ENCODE data around the gene SMG7. TPM values are rescaled to one million over a fixed set of nuclear protein-coding genes. Genes with fewer than 3 reads are reported as not detected.

The SMG7 gene
- total RNA-seq, 1 donor: 36.6 TPM

DNA sequence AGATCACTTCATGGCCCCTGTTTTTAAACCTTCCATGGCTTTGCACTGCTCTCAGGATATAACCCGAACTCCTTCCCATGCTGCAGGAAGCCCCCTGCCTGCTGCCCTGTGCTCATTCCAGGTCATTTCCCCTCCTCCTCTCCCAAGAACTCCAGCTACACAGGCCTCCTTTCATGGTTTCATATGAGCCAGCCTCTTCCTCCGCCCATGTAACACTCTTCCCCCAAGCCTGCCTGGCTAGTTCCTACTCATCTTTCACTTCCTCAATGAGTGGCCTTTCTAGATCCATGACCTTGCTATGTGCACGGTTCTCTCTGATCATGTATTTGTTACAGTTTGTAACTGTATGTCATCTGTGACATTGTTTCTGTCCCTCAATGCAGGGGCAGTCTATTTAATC is 121.1 kb downstream of the SMG7 start:
- Histone ChIP-seq H3K9me3 (ENCODE audit: low read depth, low read length) (no peaks in the 10 kb centered on the region), H3K4me3 (ENCODE audit: low read length) (no peak overlapping the region), H3K27me3 (ENCODE audit: insufficient read depth, low read length) (no peaks in the 10 kb centered on the region), H3K4me1 (ENCODE audit: insufficient read depth, low read length) (peaks cover 61% of the 10 kb centered on the region)

DNA sequence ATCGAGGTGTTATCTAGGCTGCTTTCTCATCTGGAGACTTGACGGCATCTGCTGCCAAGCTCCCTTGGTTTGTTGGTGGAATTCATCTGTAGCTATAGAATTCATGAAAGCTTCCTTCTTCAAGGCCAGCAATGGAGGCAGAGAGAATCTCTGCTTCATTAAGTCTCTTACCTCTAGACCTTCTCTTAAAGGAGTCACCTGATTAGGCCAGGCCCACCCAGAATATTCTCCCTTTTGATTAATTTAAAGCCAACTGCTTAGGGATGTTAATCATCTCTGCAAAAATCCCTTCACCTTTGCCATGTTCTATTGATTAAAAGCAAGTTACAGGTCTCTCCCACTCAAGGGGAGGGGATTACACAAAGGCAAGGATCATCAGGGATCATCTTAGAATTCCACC is 123.2 kb downstream of the SMG7 start:
- H3K4me1 ChIP-seq (ENCODE audit: insufficient read depth, low read length): peaks cover 64% of the 10 kb centered on the region

DNA sequence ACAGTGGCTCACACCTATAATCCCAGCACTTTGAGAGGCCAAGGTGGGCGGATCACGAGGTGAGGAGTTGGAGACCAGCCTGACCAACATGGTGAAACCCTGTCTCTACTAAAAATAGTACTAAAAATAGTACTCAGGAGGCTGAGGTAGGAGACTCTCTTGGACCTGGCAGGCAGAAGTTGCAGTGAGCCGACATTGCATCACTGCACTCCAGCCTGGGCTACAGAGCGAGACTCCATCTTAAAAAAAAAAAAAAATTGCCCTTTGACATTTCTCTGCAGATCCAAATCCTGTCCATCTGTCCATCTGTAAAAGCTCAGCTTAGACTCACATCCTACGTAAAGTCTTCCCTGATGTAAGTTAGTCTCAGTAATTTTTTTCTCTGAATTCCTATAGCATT is 124.2 kb downstream of the SMG7 start:
- Histone ChIP-seq H3K4me1 (ENCODE audit: insufficient read depth, low read length) (peaks cover 64% of the 10 kb centered on the region), H3K4me3 (ENCODE audit: low read length) (no peak overlapping the region)

More for the DNA sequence above, 123.2 kb downstream of the SMG7 start:
- H3K4me3 ChIP-seq (ENCODE audit: low read length): no peak overlapping the region
- no peaks in the 10 kb centered on the region for H3K9me3 ChIP-seq (ENCODE audit: low read depth, low read length)
- H3K27me3 ChIP-seq (ENCODE audit: insufficient read depth, low read length): no peaks in the 10 kb centered on the region

DNA sequence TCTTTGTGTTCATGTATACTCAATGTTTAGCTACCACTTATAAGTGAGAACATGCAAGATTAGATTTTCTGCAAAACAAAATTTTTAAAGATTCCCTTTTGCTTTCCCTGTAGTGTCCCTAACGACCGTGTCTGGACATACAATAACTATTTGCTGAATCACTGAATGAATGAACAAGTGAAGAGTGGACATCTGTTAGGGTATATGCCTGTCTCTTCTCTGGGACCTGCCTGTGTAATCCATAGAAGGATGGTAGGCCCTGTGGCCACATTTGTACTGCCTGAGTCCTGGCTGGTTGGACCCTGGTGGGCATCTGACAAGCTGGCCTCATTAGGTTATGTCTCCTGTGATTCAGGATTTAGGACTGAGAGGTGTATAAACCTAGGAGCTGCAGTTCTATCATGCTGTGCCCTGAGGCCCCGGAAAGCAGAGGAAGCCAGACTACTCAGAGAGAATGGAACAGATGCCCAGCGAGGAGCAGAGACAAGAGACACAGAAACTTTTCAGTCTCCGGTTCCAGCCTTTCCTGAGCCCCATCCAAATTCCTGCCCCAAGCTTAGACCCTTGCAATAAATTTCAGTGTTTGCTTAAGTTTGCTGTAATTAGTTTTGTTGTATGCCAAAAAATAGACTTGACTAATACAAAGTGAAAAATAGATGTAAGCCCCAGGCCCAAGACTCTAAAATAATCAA is 125.5 kb downstream of the SMG7 start:
- Histone ChIP-seq H3K9me3 (ENCODE audit: low read depth, low read length) (no peaks in the 10 kb centered on the region), H3K4me3 (ENCODE audit: low read length) (no peak overlapping the region), H3K4me1 (ENCODE audit: insufficient read depth, low read length) (peaks cover 64% of the 10 kb centered on the region), H3K27me3 (ENCODE audit: insufficient read depth, low read length) (no peaks in the 10 kb centered on the region)

More for the DNA sequence above, 124.2 kb downstream of the SMG7 start:
- H3K27me3 ChIP-seq (ENCODE audit: insufficient read depth, low read length): no peaks in the 10 kb centered on the region
- no peaks in the 10 kb centered on the region for H3K9me3 ChIP-seq (ENCODE audit: low read depth, low read length)

DNA sequence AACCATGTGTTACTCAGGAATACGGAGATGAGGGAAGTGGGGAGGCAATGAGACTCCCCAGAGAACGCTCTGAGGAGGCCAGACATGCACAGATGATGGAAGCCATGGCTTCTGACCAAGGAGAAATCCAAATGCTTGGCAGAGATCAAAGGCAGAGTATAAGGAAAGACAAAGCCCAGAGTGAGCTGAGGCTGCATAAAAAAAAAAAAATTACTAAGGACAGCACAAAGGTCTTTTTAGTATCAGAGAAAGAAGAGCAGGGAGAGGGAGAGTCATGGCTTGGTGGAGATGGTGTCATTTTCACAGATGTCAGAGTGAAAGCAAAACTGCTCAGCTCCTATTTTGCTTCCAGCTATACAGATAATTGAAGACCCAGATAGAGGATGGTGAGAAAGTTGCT is 126.1 kb downstream of the SMG7 start:
- H3K4me1 ChIP-seq (ENCODE audit: insufficient read depth, low read length): peaks cover 64% of the 10 kb centered on the region
- no peaks in the 10 kb centered on the region for H3K27me3 ChIP-seq (ENCODE audit: insufficient read depth, low read length)
- H3K4me3 ChIP-seq (ENCODE audit: low read length): no peak overlapping the region
- no peaks in the 10 kb centered on the region for H3K9me3 ChIP-seq (ENCODE audit: low read depth, low read length)

DNA sequence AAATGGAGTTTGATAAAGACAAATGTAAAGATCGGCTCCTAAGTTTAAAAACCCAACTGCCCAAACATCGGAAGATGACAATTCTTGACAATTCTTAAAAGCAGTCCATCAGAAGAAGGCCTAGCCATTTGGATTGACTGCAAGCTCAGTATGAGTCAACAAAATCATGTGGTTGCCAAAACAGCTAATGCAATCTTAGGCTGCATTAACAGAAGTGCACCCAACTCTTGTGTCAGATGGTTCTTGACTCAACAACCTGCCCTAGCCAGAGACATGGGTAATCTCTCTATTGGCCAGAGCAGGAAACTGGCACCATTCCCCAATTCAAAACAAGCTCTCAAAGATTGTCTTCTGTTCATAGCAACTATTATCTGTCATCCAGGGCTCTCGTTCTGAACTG is 127.8 kb downstream of the SMG7 start:
- peaks cover 68% of the 10 kb centered on the region for H3K4me1 ChIP-seq (ENCODE audit: insufficient read depth, low read length)
- H3K27me3 ChIP-seq (ENCODE audit: insufficient read depth, low read length): no peaks in the 10 kb centered on the region
- no peaks in the 10 kb centered on the region for H3K9me3 ChIP-seq (ENCODE audit: low read depth, low read length)
- H3K4me3 ChIP-seq (ENCODE audit: low read length): no peak overlapping the region

DNA sequence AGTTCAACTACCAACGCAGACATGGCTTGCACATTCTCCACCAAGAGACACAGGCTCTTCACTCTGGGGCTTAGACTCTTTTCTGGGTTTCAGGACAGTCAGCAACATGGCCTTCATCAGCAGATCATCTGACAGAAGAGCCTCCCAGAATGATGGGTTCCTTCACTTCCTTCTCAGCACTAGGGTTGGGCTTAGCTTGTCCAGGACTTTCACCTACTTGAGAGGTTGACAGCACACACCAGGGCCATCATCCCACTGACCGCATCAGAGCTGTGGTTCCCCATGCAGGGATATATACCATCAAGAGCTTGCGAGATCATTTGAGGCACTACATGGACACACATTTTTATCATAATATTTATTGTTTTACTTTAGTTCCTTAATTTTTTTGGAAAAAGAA is 128.3 kb downstream of the SMG7 start:
- peaks cover 73% of the 10 kb centered on the region for H3K4me1 ChIP-seq (ENCODE audit: insufficient read depth, low read length)
- no peaks in the 10 kb centered on the region for H3K27me3 ChIP-seq (ENCODE audit: insufficient read depth, low read length)
- no peak overlapping the region for H3K4me3 ChIP-seq (ENCODE audit: low read length)
- no peaks in the 10 kb centered on the region for H3K9me3 ChIP-seq (ENCODE audit: low read depth, low read length)

DNA sequence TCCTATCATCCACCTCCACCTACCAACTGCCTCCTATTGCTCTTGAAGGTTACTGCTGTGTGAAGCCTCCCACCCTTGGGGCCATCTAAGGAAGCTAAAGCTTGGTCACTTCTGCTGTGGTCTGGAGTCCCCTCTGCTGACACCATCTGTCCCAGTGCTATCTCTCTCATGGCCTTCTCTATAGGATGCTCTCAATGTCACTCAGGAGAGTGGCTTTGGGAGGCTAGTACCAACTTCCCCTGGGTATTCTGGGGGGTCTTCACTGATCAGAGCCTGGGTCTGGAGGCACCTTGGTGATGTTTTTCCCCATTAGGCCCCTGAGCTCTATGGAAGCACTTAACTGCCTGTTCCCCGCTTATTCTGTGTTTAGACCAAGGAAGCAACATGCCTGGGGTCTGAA is 130.2 kb downstream of the SMG7 start:
- no peaks in the 10 kb centered on the region for H3K27me3 ChIP-seq (ENCODE audit: insufficient read depth, low read length)
- no peak overlapping the region for H3K4me3 ChIP-seq (ENCODE audit: low read length)
- peaks cover 91% of the 10 kb centered on the region for H3K4me1 ChIP-seq (ENCODE audit: insufficient read depth, low read length)
- H3K9me3 ChIP-seq (ENCODE audit: low read depth, low read length): no peaks in the 10 kb centered on the region

Other genes starting within 250 kb of the SMG7 start
- not detected for gene NMNAT2, start 54.1 kb upstream of the SMG7 start, total RNA-seq
- gene NCF2, start 118.0 kb downstream of the SMG7 start, total RNA-seq: 184 TPM
- 63.4 TPM for gene ARPC5, start 163.3 kb downstream of the SMG7 start, total RNA-seq
- gene APOBEC4, start 180.8 kb downstream of the SMG7 start, total RNA-seq: 0.10 TPM